ENCODE measurements around the gene TLE3.

Gene TLE3

DNA sequence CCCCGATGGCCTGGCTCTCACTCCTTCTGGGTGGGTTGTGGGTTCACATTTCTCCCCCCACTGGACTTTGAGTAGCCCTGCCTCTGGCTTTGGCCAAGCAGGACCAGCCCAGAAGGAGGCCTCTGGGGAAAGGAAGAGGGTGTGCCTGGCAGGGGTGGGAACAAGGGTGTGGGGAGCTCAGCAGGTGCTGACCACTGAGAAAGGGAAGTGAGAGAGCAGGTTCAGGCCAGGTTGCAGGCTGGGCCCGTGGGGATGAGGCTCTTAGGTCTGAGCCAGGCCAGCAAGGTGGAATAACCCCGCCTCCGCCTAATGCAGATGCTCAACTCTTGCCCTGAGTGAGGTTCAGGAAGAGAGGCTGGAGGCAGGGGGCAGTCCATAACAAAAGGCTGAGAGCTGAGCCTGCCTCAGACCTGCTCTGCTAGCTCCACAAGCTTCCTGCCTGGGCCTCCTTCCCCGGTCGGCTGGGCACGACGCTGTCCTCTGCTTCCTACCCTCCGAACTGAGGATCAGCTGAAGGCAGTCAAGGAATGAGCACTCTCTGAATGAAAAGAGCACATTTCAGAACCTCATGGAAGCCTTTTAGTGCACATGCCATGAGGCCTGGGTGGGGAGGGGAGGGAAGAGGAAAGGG lies 82.7 kb downstream of the TLE3 start:
- in situ Hi-C loops (cut with HindIII; ENCODE audit: low pct_unique_long_range_greater_than_20kb, low sequenced_read_pairs) = no loop called here
- DNase-seq (ENCODE audit: low read depth in 1 of 2, low spot score in 1 of 2) = peak in 1 of 2 experiments; percentile 37
- TF ChIP-seq JUND (IDR thresholded peaks at IDR 0.05; ENCODE audit: low read depth) = no peak

DNA sequence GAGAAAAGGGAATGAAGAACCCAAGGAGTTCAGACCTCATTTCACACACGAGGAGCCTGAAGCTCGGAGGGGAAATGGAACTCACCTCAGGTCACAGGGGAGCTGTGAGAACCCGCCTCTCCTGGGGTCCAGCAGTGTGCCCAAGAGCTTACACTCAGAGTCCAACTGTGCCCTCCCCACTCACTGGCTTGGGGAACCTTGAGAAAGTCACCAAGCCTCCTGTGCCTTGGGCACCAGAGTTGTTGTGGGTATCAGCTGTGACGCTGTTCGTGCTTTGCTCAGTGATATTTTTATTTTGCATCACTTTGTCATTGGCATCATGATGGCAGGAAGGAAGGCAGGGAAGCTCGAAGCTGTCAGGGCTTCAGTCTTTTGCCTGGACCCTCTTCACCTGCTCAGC lies 83.4 kb downstream of the TLE3 start:
- in situ Hi-C loops (cut with HindIII; ENCODE audit: low pct_unique_long_range_greater_than_20kb, low sequenced_read_pairs) = no loop called here
- no peak for TF ChIP-seq JUND (IDR thresholded peaks at IDR 0.05; ENCODE audit: low read depth)
- DNase-seq (ENCODE audit: low read depth in 1 of 2, low spot score in 1 of 2) = no peak

DNA sequence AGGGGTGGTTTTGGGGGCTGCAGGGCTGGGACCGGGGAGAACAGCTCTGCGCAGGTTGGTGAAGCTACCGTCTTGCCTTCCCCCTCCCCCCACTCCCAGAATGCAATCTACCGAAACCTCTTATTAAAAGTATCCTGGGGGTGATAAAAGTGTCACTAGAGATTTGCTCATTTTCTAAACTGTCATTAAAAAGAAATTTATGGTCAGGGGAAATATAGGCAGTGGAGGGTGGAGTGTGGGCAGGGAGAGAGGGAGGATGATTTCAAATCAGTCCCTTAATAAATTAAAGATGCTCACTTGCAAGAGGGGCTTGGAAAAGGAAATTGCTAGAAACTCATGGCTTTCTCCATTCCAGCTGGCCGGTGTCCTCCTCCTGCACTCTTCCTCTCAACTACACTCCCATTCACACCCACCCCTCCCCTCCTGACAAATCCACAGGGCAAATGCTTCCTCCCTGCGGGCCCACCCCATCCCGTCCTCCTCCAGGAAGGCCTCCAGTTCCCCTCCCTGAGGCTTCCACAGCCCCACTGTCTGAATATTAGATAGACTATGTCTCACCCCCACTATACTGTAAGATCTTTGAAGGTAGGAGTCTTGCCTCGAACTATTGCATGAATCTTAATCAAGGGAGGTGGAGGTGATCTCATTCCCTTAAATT lies 83.9 kb downstream of the TLE3 start:
- DNase-seq (ENCODE audit: low read depth in 1 of 2, low spot score in 1 of 2) = no peak
- no peak for TF ChIP-seq JUND (IDR thresholded peaks at IDR 0.05; ENCODE audit: low read depth)
- in situ Hi-C loops (cut with HindIII; ENCODE audit: low pct_unique_long_range_greater_than_20kb, low sequenced_read_pairs) = no loop called here

DNA sequence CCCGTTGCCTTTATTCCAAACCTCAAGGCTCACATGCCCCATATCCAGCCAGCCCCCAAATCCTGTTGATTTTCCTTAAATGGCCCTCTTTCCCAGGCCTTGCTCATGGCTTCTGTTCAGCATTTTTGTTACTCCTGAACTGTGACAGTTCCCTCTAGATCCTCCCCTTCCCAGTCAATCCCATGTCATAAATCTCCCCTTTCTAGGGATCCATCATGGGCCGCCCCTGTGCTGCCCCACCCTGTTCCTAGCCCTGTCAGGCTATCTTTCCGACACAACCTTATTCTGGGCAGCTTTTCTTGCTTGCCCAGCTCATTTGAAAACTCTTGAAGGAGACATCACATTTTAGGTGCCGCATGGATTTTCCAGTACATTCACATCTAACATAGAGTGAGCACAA lies 84.8 kb downstream of the TLE3 start:
- no peak for TF ChIP-seq JUND (IDR thresholded peaks at IDR 0.05; ENCODE audit: low read depth)
- no peak for DNase-seq (ENCODE audit: low read depth in 1 of 2, low spot score in 1 of 2)
- in situ Hi-C loops (cut with HindIII; ENCODE audit: low pct_unique_long_range_greater_than_20kb, low sequenced_read_pairs) = no loop called here

DNA sequence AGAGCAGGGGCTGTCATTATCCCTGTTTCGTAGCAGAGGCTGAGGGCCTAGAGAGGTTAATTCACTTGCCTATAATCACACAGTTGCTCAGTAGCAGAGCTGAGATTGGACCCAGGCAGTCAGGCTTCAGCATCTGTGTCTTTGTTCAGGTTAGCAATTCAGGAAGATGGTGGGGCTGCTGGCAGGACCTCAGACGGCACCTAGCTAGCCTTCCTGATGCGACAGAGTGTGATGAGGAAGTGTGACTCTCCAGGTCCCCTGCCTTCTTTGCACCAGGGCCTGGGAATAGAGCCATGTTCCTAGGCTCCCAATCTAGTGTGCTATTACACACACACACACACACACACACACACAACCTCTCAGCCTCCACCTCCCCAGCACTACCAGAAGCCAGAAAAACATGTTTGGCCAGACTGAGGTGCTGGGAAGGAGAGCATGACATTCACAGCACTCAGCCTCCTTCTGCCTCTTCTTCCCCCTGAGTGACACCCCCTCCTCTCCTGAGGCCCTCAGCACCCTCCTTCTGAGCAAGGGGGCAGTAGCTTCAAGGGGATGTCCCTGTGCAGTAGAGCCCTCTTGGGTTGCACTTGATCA lies 88.9 kb downstream of the TLE3 start:
- peak in 1 of 2 experiments; percentile 82 for DNase-seq (ENCODE audit: low read depth in 1 of 2, low spot score in 1 of 2)
- TF ChIP-seq JUND (IDR thresholded peaks at IDR 0.05; ENCODE audit: low read depth) = no peak
- in situ Hi-C loops (cut with HindIII; ENCODE audit: low pct_unique_long_range_greater_than_20kb, low sequenced_read_pairs) = no loop called here

DNA sequence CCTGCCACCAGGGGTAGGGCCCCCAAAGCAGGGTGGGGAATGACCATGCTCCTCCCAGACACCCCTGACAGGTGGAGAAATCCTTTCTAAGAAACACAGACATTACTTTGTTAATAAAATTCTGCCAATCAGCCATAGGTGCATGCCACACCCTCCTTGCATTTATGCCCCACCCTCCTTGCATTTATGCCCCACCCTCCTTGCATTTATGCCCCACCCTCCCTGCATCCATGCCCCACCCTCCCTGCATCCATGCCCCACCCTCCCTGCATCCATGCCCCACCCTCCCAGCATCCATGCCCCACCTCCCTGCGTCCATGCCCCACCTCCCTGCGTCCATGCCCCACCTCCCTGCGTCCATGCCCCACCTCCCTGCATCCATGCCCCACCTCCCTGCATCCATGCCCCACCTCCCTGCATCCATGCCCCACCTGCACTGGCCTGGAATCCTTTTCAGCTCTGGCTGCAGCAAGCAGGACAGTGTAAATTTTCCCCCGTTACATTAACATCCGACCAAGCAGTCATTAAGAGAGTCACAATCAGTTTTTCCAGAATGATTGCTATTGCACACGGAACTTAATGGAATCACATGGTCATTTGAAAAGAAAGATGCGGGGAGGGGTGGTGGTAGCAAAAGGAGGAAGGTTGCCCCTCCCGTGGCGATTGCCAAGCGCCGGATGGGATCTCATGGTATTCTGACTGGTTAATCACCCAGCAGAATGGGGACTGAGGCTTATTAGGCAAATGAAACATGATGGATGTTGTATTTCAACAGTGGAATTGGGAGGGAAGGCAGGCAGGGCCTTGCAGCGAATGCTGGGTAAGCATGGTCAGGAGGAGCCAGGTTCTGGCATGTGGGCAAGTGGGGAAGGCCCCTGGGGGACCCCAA lies 91.2 kb downstream of the TLE3 start:
- peak in 1 of 2 experiments; percentile 57 for DNase-seq (ENCODE audit: low read depth in 1 of 2, low spot score in 1 of 2)
- TF ChIP-seq JUND (IDR thresholded peaks at IDR 0.05; ENCODE audit: low read depth) = no peak
- in situ Hi-C loops (cut with HindIII; ENCODE audit: low pct_unique_long_range_greater_than_20kb, low sequenced_read_pairs) = no loop called here

DNA sequence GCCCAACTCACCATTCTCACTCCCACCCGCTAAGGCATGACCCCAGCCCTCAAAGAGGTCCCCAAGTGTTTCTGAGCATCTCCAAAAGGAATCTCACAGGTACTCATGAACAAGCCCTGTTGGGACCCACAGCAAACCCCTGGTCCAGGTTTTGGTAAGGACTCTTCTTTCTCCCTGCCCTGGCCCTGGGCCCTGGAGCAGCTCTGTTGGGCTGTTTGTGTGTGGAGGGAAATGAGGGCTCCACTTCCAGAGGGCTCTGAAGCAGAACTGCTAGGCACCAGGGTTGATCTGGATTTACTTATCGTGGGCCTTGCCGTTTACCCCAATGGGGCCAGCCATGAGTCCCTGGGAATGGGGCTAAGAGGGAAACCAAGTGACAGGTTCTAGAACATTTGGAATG lies 92.9 kb downstream of the TLE3 start:
- in situ Hi-C loops (cut with HindIII; ENCODE audit: low pct_unique_long_range_greater_than_20kb, low sequenced_read_pairs) = no loop called here
- no peak for TF ChIP-seq JUND (IDR thresholded peaks at IDR 0.05; ENCODE audit: low read depth)
- no peak for DNase-seq (ENCODE audit: low read depth in 1 of 2, low spot score in 1 of 2)

DNA sequence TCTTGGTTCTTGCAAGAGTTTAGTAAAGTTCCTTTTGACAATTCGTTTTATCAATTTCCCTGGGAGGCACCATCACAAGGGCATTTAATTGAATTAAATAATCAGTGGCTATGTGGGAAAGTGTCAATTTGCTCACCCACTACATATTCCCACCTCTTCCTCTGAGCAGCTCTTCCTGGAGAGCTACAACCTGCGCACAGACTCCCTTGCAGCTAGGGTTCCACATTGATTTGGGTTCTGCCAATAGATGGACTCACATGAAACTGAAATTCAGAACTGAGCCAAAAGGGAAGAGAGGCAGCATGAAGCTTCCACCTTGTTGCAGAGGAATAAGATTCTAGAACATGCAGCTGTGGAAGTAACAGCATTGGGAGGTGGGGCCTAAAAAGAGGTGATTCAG lies 94.8 kb downstream of the TLE3 start:
- in situ Hi-C loops (cut with HindIII; ENCODE audit: low pct_unique_long_range_greater_than_20kb, low sequenced_read_pairs) = no loop called here

DNA sequence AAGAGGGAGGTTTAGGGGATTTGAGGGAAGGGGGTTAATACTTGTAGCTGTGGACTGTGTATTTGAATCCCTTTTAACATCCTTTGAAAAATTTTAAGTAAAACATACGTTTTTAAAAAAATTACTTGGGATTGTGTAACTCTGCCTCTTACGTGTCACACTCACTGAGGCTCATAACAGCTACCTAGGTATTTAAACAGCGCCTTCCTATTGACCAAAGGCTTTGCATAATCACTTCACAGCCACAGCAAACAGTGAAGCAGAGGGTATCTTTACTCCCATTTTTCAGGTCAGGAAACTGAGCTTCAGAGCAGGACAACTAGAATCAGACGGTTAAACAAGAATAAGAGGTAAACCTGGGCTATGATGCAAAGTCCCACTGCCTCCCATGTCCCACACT lies 95.9 kb downstream of the TLE3 start:
- no peak for DNase-seq (ENCODE audit: low read depth in 1 of 2, low spot score in 1 of 2)
- TF ChIP-seq JUND (IDR thresholded peaks at IDR 0.05; ENCODE audit: low read depth) = no peak
- in situ Hi-C loops (cut with HindIII; ENCODE audit: low pct_unique_long_range_greater_than_20kb, low sequenced_read_pairs) = no loop called here

More for the DNA sequence above, 94.8 kb downstream of the TLE3 start:
- DNase-seq (ENCODE audit: low read depth in 1 of 2, low spot score in 1 of 2) = no peak
- TF ChIP-seq JUND (IDR thresholded peaks at IDR 0.05; ENCODE audit: low read depth) = no peak

DNA sequence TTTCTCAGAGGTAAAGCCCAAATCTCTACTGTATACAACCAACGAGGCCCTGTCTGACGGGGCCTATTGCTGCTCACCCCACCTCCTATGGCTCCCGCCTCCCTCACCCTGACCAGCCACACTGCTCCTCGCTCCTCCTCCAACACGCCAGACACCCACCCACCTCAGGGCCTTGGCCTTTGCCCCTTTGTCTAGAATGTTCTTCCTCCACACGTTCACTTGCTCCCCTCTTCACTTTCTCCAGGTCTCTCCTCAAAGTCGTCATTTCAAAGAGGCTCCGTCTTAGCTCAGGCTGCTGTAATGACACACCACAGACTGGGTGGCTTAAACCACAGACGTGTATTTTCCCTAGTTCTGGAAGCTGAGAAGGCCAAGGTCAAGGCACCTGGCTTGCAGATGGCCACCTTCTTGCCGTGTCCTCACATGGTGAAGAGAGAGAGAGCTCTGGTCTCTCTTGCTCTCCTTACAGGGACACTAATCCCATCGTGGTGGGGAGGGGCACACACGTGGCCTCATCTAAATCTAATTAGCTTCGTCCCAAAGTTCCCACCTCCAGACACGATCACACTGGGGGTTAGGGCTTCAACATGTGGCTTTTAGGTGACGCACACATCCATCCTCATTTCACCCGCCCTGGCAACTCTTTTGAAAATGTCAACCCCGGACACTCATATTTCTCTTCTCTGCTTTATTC lies 98.2 kb downstream of the TLE3 start:
- in situ Hi-C loops (cut with HindIII; ENCODE audit: low pct_unique_long_range_greater_than_20kb, low sequenced_read_pairs) = no loop called here
- no peak for DNase-seq (ENCODE audit: low read depth in 1 of 2, low spot score in 1 of 2)
- TF ChIP-seq JUND (IDR thresholded peaks at IDR 0.05; ENCODE audit: low read depth) = no peak

DNA sequence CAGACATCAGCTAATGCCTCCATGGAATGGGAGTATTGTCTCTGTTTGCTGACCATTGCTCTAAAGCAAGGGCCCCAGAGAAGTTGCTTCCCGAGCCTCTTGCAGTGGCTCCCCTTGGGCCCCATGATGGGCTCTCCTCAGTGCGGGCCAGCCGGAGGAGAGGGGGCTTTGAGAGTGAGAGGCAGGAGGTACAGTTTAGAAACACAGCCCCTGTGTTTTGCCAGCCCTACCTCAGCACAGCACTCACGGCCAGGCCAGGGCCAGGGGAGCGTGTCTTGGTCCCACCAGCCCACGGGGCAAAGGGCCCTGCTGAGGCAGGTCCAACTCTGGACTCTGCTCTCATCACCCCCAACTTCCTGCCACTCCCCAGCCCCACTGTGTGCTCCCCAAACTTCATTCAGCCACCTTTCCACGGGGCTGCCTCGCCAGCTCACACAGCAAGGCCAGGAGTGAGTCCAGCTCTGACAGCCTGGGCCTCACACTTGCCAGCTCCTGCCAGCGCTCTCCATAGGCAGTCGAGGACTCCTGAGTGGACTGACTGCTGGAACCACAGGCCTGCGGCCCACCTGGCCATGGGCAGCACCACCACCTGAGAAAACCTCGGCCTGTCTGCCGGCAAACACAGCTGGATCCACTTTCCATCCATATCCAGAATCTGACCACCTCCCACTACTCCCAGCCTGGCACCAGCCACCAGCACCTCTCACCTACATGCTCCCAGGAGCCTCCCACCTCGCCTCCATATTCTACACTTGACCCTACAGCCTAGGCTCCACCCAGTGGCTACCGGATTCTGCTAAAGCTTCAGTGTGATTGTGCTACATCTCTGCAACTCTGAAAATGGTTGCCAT lies 99.0 kb downstream of the TLE3 start:
- TF ChIP-seq JUND (IDR thresholded peaks at IDR 0.05; ENCODE audit: low read depth) = no peak
- in situ Hi-C loops (cut with HindIII; ENCODE audit: low pct_unique_long_range_greater_than_20kb, low sequenced_read_pairs) = no loop called here
- no peak for DNase-seq (ENCODE audit: low read depth in 1 of 2, low spot score in 1 of 2)

All from T47D (cell line).